IPS DF 19.7 (cell line): Measurements from ENCODE around the gene C11orf68.

ENCODE experiments used
- DNase-seq: peaks from one replicate; pipeline ENCODE4 v3.0.0-alpha.2; 2013; ENCODE audit warnings: low read depth, low spot score

C11orf68 gene

GRCh38 chr11:65872586-65873317, 46.1 kb downstream of the C11orf68 start, which contains the start of gene EFEMP2:
Gene EFEMP2, minus strand, starts transcription at chr11:65872800. Its CDS starts 446 bp downstream, at chr11:65872354.
- no peak for DNase-seq

GRCh38 chr11:65871811-65872548, 46.9 kb downstream of the C11orf68 start:
- no peak for DNase-seq

GRCh38 chr11:65870706-65871681, 47.9 kb downstream of the C11orf68 start:
- no peak for DNase-seq

- no peak for DNase-seq
These were observed 48.6 kb downstream of the C11orf68 start for GRCh38 chr11:65870307-65870658.

- no peak for DNase-seq
These were observed 49.1 kb downstream of the C11orf68 start for GRCh38 chr11:65869643-65870306.

GRCh38 chr11:65868907-65869306, 50.0 kb downstream of the C11orf68 start:
- DNase-seq, result no peak

- no peak for DNase-seq
These were observed 50.7 kb downstream of the C11orf68 start for GRCh38 chr11:65868076-65868667.

GRCh38 chr11:65867284-65868071, 51.4 kb downstream of the C11orf68 start:
- DNase-seq, result no peak
